Tibial artery (tissue), 4 donors: Measurements from ENCODE around the gene ZNF385D.

Experiments
- DNase-seq, 2 donors: peaks; one replicate each; pipeline ENCODE4 v3.0.0-alpha.2; 2019
- H3K27ac ChIP-seq, 2 donors: fragments of 200-600 bp; sonication (generic) in 1 of 2; 1 replicate in 1 of 2; 2 replicates in 1 of 2; pipeline ENCODE4 v1.5.1; 2018 to 2019; ENCODE audit warnings: mild to moderate bottlenecking in 1 of 2
- H3K27me3 ChIP-seq, 2 donors: fragments of 200-600 bp; sonication (generic) in 1 of 2; one replicate each; pipeline versions ENCODE4 v1.5.1 to v1.6.0; 2016 to 2019
- H3K36me3 ChIP-seq, 3 donors: fragments of 200-600 bp; sonication (generic) in 2 of 3; one replicate each; pipeline ENCODE4 v1.5.1; 2016 to 2019; ENCODE audit warnings: mild to moderate bottlenecking in 2 of 3
- H3K4me1 ChIP-seq, 4 donors: fragments of 200-600 bp; sonication (generic) in 2 of 4; 1 replicate in 3 of 4; 2 replicates in 1 of 4; pipeline ENCODE4 v1.5.1; 2016 to 2019
- H3K4me3 ChIP-seq, 2 donors: fragments of 200-600 bp; sonication (generic) in 1 of 2; 1 replicate in 1 of 2; 2 replicates in 1 of 2; pipeline ENCODE4 v1.5.1; 2018 to 2019; ENCODE audit warnings: mild to moderate bottlenecking in 2 of 2
- H3K9me3 ChIP-seq, 3 donors: fragments of 200-600 bp; sonication (generic) in 1 of 3; one replicate each; pipeline ENCODE4 v1.5.1; 2016 to 2019
- intact Hi-C: fragments of 100-400 bp; cut with DNase I; formaldehyde crosslinking; loops from one replicate; pipeline ENCODE4 v1.15.0; 2023; ENCODE audit warnings: low total_unique reads
- TF ChIP-seq, protein P1 (sequence below), 2 experiments: fragments of 200-600 bp in 1 of 2; fragments of 450-650 bp in 1 of 2; IDR thresholded peaks; one replicate each; pipeline ENCODE4 v1.5.1; 2017 to 2019; ENCODE audit warnings: antibody characterized with exemption in 2 of 2, mild to moderate bottlenecking in 1 of 2, moderate library complexity in 1 of 2

The ZNF385D gene

DNA sequence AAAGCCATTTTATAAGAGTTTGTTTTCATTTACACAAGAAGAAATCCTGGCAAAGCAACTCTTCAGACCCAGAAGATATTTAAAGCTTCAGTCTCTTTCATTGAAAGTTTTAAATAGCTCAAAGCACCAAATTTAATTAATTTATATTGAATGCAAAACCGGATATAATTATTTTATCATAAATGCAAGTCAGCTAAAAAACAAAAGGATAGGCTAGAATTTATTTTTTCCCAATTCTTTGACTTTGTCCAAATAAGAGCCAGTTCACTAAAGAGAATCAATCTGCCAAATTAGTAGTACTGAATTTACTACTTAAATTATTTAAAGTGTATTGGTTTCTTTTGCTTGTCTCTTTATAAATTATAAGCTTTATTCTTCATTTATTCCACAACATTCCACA, 101.5 kb downstream of the ZNF385D start:
- intact Hi-C loops: no loop called here
- no peak overlapping the region for H3K4me3 ChIP-seq
- DNase-seq: no peak

DNA sequence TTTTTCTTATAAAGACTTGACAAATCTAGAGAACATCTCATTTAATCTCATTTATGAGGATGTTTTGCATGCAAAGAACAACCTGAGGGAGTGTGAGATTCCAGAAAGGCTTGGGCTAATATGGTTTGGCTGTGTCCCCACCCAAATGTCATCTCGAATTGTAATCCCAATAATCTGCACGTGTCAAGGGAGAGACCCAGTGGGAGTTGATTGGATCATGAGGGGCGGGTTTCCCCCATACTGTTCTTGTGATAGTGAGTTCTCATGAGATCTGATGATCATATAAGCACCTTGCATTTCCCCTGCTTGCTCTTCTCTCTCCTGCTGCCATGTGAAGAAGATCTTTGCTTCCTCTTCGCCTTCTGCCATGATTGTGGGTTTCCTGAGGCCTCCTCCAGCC, 103.0 kb downstream of the ZNF385D start:
- H3K27ac ChIP-seq: no peak overlapping the region
- TF ChIP-seq, protein P1, sequence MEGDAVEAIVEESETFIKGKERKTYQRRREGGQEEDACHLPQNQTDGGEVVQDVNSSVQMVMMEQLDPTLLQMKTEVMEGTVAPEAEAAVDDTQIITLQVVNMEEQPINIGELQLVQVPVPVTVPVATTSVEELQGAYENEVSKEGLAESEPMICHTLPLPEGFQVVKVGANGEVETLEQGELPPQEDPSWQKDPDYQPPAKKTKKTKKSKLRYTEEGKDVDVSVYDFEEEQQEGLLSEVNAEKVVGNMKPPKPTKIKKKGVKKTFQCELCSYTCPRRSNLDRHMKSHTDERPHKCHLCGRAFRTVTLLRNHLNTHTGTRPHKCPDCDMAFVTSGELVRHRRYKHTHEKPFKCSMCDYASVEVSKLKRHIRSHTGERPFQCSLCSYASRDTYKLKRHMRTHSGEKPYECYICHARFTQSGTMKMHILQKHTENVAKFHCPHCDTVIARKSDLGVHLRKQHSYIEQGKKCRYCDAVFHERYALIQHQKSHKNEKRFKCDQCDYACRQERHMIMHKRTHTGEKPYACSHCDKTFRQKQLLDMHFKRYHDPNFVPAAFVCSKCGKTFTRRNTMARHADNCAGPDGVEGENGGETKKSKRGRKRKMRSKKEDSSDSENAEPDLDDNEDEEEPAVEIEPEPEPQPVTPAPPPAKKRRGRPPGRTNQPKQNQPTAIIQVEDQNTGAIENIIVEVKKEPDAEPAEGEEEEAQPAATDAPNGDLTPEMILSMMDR (IDR thresholded peaks at IDR 0.05): no peak
- no peaks in the 10 kb centered on the region for H3K27me3 ChIP-seq
- no peaks in the 10 kb centered on the region for H3K9me3 ChIP-seq
- H3K4me1 ChIP-seq: peaks cover 0 to 44% (median 11%) of the 10 kb centered on the region in 4 donors
- H3K4me3 ChIP-seq: no peak overlapping the region
- intact Hi-C loops: no loop called here
- H3K36me3 ChIP-seq: no peaks in the 10 kb centered on the region
- DNase-seq: no peak

More for the DNA sequence above, 101.5 kb downstream of the ZNF385D start:
- no peaks in the 10 kb centered on the region for H3K36me3 ChIP-seq
- H3K27me3 ChIP-seq: no peaks in the 10 kb centered on the region
- no peaks in the 10 kb centered on the region for H3K9me3 ChIP-seq
- H3K4me1 ChIP-seq: peaks cover 0 to 33% (median 5%) of the 10 kb centered on the region in 4 donors
- TF ChIP-seq, protein P1 (IDR thresholded peaks at IDR 0.05): no peak
- no peak overlapping the region for H3K27ac ChIP-seq

DNA sequence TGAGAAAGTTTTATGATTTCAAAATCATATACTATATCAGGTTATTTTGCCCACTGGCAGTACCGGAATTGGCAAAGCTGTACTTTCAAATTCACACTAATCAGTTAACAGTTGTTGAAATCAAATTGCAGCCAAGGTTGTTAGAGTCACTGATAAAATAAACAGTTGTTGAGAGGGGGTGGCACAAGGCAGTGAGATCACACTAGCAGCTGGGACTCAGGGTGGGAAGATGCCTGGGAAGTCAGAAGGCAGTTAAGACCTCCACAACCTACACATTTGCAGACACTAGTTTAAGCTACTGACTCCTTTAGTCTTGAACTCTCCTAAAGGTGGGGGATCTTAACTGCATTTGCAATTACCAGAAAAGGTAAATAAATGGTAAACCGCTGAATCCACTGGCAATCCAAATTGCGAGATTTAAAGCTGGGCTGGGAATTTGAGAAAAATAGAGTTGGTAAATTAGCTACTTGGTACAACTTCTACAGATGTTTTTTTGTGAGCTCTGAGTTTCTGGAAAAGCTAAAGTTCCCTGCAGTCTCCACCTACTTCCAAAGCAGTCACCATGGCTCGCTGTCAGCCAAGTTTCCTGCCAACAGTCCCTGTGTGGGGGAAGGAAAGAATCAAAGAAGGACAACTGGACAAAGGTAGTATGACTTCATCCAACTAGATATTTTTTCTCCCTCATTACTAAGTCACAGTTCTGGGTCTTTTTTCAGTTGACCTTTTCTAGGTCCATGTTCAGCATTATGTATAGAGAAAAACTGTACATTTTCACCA, 105.7 kb downstream of the ZNF385D start:
- Histone ChIP-seq H3K27ac (peak overlapping the region; percentile 73 to 82), H3K36me3 (no peaks in the 10 kb centered on the region), H3K27me3 (no peaks in the 10 kb centered on the region), H3K9me3 (no peaks in the 10 kb centered on the region), H3K4me3 (peak overlapping the region in 1 of 2 donors; percentile 20), H3K4me1 (peaks cover 0 to 45% (median 11%) of the 10 kb centered on the region in 4 donors)
- intact Hi-C loops: no loop called here
- TF ChIP-seq, protein P1 (IDR thresholded peaks at IDR 0.05): no peak
- DNase-seq: peak; percentile 57 to 86

DNA sequence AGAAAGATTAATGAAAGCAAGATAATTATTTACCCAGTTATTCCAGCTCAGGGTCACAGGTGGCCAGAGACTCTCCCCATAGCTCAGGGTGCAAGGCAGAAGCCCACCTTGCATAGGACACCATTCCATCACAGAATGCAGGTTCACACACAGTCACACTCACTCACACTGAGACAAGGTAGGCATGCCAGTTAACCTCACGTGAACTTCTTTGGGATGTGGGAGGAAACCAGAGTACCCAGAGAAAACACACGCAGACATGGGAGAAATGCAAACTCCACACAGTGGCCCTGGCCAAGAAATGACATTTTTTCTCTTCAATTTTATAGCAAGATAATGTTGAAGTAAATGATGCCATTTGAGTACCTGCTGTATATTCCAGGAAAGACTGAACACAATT, 106.7 kb downstream of the ZNF385D start:
- TF ChIP-seq, protein P1 (IDR thresholded peaks at IDR 0.05): no peak
- H3K4me1 ChIP-seq: peaks cover 0 to 40% (median 11%) of the 10 kb centered on the region in 4 donors
- no peak for DNase-seq
- peak overlapping the region; percentile 73 to 82 for H3K27ac ChIP-seq
- H3K9me3 ChIP-seq: no peaks in the 10 kb centered on the region
- no peak overlapping the region for H3K4me3 ChIP-seq
- no peaks in the 10 kb centered on the region for H3K36me3 ChIP-seq
- intact Hi-C loops: no loop called here
- no peaks in the 10 kb centered on the region for H3K27me3 ChIP-seq

DNA sequence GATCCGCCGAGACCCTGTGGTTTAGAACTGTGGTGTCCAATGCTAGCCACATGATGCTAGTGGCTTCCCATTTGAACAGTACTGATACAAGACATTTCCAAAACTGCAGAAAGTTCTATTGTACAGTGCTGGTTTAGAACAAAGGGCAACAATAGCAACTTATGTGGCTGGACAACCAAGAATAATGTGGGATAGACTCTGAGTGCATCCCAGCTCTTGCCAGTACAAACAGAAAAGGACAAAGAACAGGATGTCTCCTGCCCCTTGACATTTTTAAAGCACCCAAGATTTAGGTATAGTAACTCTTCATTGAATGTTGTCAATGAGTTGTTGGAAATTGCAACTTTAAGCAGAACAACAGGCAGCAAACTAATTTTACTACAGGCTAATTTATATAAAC, 107.3 kb downstream of the ZNF385D start:
- no peak for DNase-seq
- intact Hi-C loops: no loop called here
- no peaks in the 10 kb centered on the region for H3K9me3 ChIP-seq
- no peaks in the 10 kb centered on the region for H3K27me3 ChIP-seq
- H3K4me1 ChIP-seq: peaks cover 0 to 37% (median 11%) of the 10 kb centered on the region in 4 donors
- peak overlapping the region; percentile 3 to 82 for H3K27ac ChIP-seq
- no peaks in the 10 kb centered on the region for H3K36me3 ChIP-seq
- TF ChIP-seq, protein P1 (IDR thresholded peaks at IDR 0.05): no peak
- no peak overlapping the region for H3K4me3 ChIP-seq
